K562 (cell line): ENCODE measurements around the gene CCDC116. TPM values are rescaled to one million over a fixed set of nuclear protein-coding genes. Genes with fewer than 3 reads are reported as not detected.
A peak's percentile ranks its signal among the peaks of the same experiment; 100 is the strongest.

ENCODE experiments used
- CBFA2T3 ChIP-seq: fragments of 450-650 bp; IDR thresholded peaks from 2 replicates; pipeline ENCODE4 v1.6.1; 2017
- EP400 ChIP-seq: fragments of 450-650 bp; IDR thresholded peaks from 2 replicates; pipeline ENCODE4 v1.6.1; 2017; ENCODE audit warnings: antibody characterized with exemption, mild to moderate bottlenecking, moderate library complexity
- GABPB1 ChIP-seq: sonication (generic); formaldehyde crosslinking; IDR thresholded peaks from 2 replicates; pipeline ENCODE4 v1.8.0; 2022; ENCODE audit warnings: mild to moderate bottlenecking, missing genetic modification reagents
- HIVEP1 ChIP-seq: fragments of 250-450 bp; sonication (Bioruptor Pico); IDR thresholded peaks from 2 replicates; pipeline ENCODE4 v1.4.0; 2020; ENCODE audit warnings: mild to moderate bottlenecking
- MAFF ChIP-seq: IDR thresholded peaks from 2 replicates; pipeline ENCODE4 v1.6.1; 2012; ENCODE audit warnings: low read length, improper control_type of control experiment
- MXI1 ChIP-seq: IDR thresholded peaks from 2 replicates; pipeline ENCODE4 v1.6.1; 2011; ENCODE audit warnings: low read depth, mild to moderate bottlenecking, improper control_type of control experiment, low read length
- POLR2AphosphoS2 ChIP-seq: IDR thresholded peaks from 2 replicates; pipeline ENCODE4 v1.6.1; 2012; ENCODE audit warnings: low read length, improper control_type of control experiment
- PYGO2 ChIP-seq: fragments of 450-650 bp; IDR thresholded peaks from 2 replicates; pipeline ENCODE4 v1.6.1; 2016; ENCODE audit warnings: mild to moderate bottlenecking, missing genetic modification characterization, moderate library complexity, missing compliant biosample characterization
- RNF2 ChIP-seq: sonication (generic); IDR thresholded peaks from 2 replicates; pipeline ENCODE4 v1.6.1; 2016
- RUNX1 ChIP-seq: sonication (generic); IDR thresholded peaks from 2 replicates; pipeline ENCODE4 v1.6.1; 2016; ENCODE audit warnings: antibody characterized with exemption, low read depth
- SMAD4 ChIP-seq: fragments of 250-450 bp; sonication (Bioruptor Pico); conservative IDR thresholded peaks from 2 replicates; pipeline ENCODE4 v1.8.0; 2021; ENCODE audit warnings: inconsistent platforms, mild to moderate bottlenecking, moderate library complexity
- SMC3 ChIP-seq: conservative IDR thresholded peaks from 2 replicates; pipeline ENCODE4 v1.6.1; 2011; ENCODE audit warnings: low read depth, low read length, improper control_type of control experiment; ENCODE audit not compliant: insufficient read depth
- U2AF2 ChIP-seq: fragments of 200-400 bp; formaldehyde crosslinking; optimal IDR thresholded peaks from 2 replicates; pipeline ENCODE3; 2017; ENCODE audit warnings: low read depth, mild to moderate bottlenecking, low read length
- ZNF274 ChIP-seq: IDR thresholded peaks from 2 replicates; pipeline ENCODE4 v1.6.1; 2011; ENCODE audit warnings: low read depth, mild to moderate bottlenecking, low read length, moderate library complexity, borderline replicate concordance
- ZNF354B ChIP-seq: fragments of 250-450 bp; sonication (Bioruptor Pico); IDR thresholded peaks from 2 replicates; pipeline ENCODE4 v1.4.0; 2020
- ZNF699 ChIP-seq: fragments of 250-450 bp; sonication (Bioruptor Pico); IDR thresholded peaks from 2 replicates; pipeline ENCODE4 v1.8.0; 2021; ENCODE audit warnings: mild to moderate bottlenecking, moderate library complexity; ENCODE audit not compliant: insufficient replicate concordance
- polyA plus RNA-seq, 8 experiments: library from polyadenylated mRNA; depleted of rRNA in 4 of 8; stranded (reverse) in 5 of 8; unstranded in 3 of 8; fragments of >200 nt; fragmentation: Nextera tagmentation in 2 of 8; fragmentation: Illumina TruSeq in 1 of 8; extraction: Ambion mirVana in 2 of 8; extraction: Trizol in 1 of 8; gene quantifications; 2 replicates each; pipeline versions ENCODE4 v1.2.1 to v1.2.3, GENCODE V29; 2011 to 2014; ENCODE audit warnings: inconsistent platforms in 1 of 8, missing spikeins in 1 of 8
- total RNA-seq, 7 experiments: library from RNA; depleted of rRNA in 6 of 7; stranded (reverse); fragments of >200 nt in 6 of 7; fragmentation: Illumina TruSeq in 2 of 7; extraction: Trizol in 2 of 7; gene quantifications; 2 replicates each; pipeline versions ENCODE4 v1.2.1 to v1.2.3, GENCODE V29; 2011 to 2021; ENCODE audit warnings: low replicate concordance in 1 of 7
- TF ChIP-seq, protein P1 (sequence below): fragments of 250-450 bp; sonication (Bioruptor Pico); IDR thresholded peaks from 2 replicates; pipeline ENCODE4 v1.4.0; 2020; ENCODE audit warnings: mild to moderate bottlenecking
- TF ChIP-seq, protein P2 (sequence below): IDR thresholded peaks from 3 replicates; pipeline ENCODE4 v1.6.1; 2011; ENCODE audit warnings: borderline replicate concordance, mild to moderate bottlenecking; ENCODE audit not compliant: insufficient read length, insufficient read depth

CCDC116 gene
- total and polyA plus RNA-seq, 9 of the 15 experiments (the other 6 are each of a cell fraction or from before 2014, with no cell fraction given), result 1.6 to 11.3 (median 4.7) TPM

DNA sequence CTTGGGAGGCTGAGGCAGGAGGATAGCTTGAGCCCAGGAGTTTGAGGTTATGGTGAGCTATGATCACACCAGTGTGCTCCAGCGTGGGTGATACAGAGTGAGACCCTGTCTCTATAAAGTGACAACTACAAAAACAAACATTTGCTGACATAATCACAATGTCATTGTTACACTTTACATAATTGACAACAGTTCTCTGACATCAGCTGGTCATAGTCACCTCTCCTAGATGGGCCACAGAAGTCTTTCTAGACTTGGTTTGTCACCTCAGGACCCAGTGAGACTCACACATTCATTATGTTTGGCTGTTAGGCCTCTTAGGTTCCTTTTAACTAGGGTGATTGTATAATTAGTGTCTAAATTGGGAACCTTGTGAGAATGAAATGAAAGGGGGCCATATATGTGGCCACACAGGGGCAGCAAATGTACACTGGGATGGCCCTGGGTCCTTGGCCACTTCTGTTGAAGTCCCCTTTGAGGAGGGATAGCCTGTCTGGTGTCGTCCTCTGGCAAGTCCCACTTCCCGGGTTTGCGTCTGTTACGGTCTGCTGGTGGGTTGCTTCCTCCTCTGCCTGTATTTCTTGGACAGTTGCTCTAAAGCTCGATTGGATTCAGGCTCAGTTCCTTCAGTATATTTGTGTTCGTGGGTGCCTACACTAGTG lies 27.4 kb downstream of the CCDC116 start (continued):
- no peak for TF ChIP-seq ZNF699 (CRISPR knock-in tag)
- TF ChIP-seq U2AF2, result no peak
- no peak for TF ChIP-seq RUNX1
- no peak for TF ChIP-seq EP400
- TF ChIP-seq CBFA2T3, result no peak
- TF ChIP-seq POLR2AphosphoS2, result peak; percentile 77; the same call in 1 of the 2 replicates
- TF ChIP-seq GABPB1 (CRISPR knock-in tag), result no peak
- TF ChIP-seq, protein P1, sequence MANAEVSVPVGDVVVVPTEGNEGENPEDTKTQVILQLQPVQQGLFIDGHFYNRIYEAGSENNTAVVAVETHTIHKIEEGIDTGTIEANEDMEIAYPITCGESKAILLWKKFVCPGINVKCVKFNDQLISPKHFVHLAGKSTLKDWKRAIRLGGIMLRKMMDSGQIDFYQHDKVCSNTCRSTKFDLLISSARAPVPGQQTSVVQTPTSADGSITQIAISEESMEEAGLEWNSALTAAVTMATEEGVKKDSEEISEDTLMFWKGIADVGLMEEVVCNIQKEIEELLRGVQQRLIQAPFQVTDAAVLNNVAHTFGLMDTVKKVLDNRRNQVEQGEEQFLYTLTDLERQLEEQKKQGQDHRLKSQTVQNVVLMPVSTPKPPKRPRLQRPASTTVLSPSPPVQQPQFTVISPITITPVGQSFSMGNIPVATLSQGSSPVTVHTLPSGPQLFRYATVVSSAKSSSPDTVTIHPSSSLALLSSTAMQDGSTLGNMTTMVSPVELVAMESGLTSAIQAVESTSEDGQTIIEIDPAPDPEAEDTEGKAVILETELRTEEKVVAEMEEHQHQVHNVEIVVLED (CRISPR knock-in tag), result no peak
- peak; percentile 47 for TF ChIP-seq SMC3
- no peak for TF ChIP-seq PYGO2 (tag)
- no peak for TF ChIP-seq SMAD4 (CRISPR knock-in tag)
- TF ChIP-seq ZNF354B (CRISPR knock-in tag), result no peak
- no peak for TF ChIP-seq RNF2
- TF ChIP-seq, protein P2, sequence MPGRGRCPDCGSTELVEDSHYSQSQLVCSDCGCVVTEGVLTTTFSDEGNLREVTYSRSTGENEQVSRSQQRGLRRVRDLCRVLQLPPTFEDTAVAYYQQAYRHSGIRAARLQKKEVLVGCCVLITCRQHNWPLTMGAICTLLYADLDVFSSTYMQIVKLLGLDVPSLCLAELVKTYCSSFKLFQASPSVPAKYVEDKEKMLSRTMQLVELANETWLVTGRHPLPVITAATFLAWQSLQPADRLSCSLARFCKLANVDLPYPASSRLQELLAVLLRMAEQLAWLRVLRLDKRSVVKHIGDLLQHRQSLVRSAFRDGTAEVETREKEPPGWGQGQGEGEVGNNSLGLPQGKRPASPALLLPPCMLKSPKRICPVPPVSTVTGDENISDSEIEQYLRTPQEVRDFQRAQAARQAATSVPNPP, result no peak
- TF ChIP-seq MXI1, result no peak
- no peak for TF ChIP-seq ZNF274
- TF ChIP-seq MAFF, result peak; percentile 89
- TF ChIP-seq HIVEP1, result no peak
- TF ChIP-seq, all 486 proteins: peak for 9
